GM12891 (cell line): ENCODE results near the gene LUZP2.

Experiments
- PAX5 ChIP-seq: IDR thresholded peaks from 2 replicates; pipeline ENCODE4 v1.6.1; 2011; ENCODE audit warnings: low read length, moderate library complexity, mild to moderate bottlenecking; ENCODE audit not compliant: insufficient read depth, severe bottlenecking
- POLR2A ChIP-seq: IDR thresholded peaks from 2 replicates; pipeline ENCODE4 v1.6.1; 2011; ENCODE audit warnings: low read depth, low read length, control low read depth
- POLR2AphosphoS5 ChIP-seq: IDR thresholded peaks from 2 replicates; pipeline ENCODE4 v1.6.1; 2011; ENCODE audit warnings: low read depth, low read length, control low read depth
- POU2F2 ChIP-seq: IDR thresholded peaks from 2 replicates; pipeline ENCODE4 v1.6.1; 2011; ENCODE audit warnings: low read depth, mild to moderate bottlenecking, control low read depth, low read length, moderate library complexity
- SPI1 ChIP-seq: IDR thresholded peaks from 2 replicates; pipeline ENCODE4 v1.6.1; 2011; ENCODE audit warnings: low read depth, low read length, control low read depth
- TAF1 ChIP-seq: IDR thresholded peaks from 2 replicates; pipeline ENCODE4 v1.6.1; 2011; ENCODE audit warnings: low read depth, low read length, control low read depth

DNA sequence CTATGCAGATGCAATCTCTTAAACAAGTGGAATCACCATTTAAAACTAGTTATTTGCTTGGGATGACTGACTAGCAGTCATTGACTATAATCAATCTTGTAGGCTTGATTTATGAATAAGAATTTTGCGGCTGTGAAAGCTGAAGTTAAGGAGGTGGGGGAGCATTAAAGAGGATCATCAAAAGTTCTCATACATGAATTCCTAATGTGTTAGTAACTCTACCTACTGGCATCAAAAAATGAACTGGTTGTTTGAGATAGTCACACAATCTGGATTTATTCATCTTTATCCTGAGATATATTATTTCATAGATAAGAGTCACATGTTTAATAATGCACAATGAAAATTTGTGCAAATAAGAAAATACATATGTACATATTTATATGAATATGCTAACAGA, 393.6 kb downstream of the LUZP2 start:
- TF ChIP-seq POLR2A, result no peak
- no peak for TF ChIP-seq POLR2AphosphoS5
- no peak for TF ChIP-seq SPI1
- TF ChIP-seq TAF1, result no peak
- TF ChIP-seq POU2F2, result no peak
- no peak for TF ChIP-seq PAX5
